ENCODE measurements around the gene COL27A1.

COL27A1 gene

GRCh38 chr9:114334490-114334889, 179.2 kb downstream of the COL27A1 start:
- TF ChIP-seq GATA1 (IDR thresholded peaks at IDR 0.05; ENCODE audit: low read depth, low read length): no peak
- TF ChIP-seq POLR2A (IDR thresholded peaks at IDR 0.05; ENCODE audit: low read length): no peak
- no peak for DNase-seq

- no peak for TF ChIP-seq GATA1 (IDR thresholded peaks at IDR 0.05; ENCODE audit: low read depth, low read length)
- no peak for TF ChIP-seq POLR2A (IDR thresholded peaks at IDR 0.05; ENCODE audit: low read length)
- no peak for DNase-seq
These were observed 180.4 kb downstream of the COL27A1 start for GRCh38 chr9:114335745-114336144.

- no peak for TF ChIP-seq GATA1 (IDR thresholded peaks at IDR 0.05; ENCODE audit: low read depth, low read length)
- TF ChIP-seq POLR2A (IDR thresholded peaks at IDR 0.05; ENCODE audit: low read length): no peak
- DNase-seq: no peak
These were observed 180.8 kb downstream of the COL27A1 start for GRCh38 chr9:114336157-114336556.

- TF ChIP-seq POLR2A (IDR thresholded peaks at IDR 0.05; ENCODE audit: low read length) (no peak), GATA1 (IDR thresholded peaks at IDR 0.05; ENCODE audit: low read depth, low read length) (no peak)
- no peak for DNase-seq
These were observed 181.5 kb downstream of the COL27A1 start for GRCh38 chr9:114336699-114337395.

- TF ChIP-seq POLR2A (IDR thresholded peaks at IDR 0.05; ENCODE audit: low read length) (no peak), GATA1 (IDR thresholded peaks at IDR 0.05; ENCODE audit: low read depth, low read length) (no peak)
- DNase-seq: no peak
These were observed 182.8 kb downstream of the COL27A1 start for GRCh38 chr9:114338187-114338586.

GRCh38 chr9:114339130-114339908, 184.0 kb downstream of the COL27A1 start:
- DNase-seq: peak; percentile 27 to 56
- TF ChIP-seq GATA1 (IDR thresholded peaks at IDR 0.05; ENCODE audit: low read depth, low read length) (no peak), POLR2A (IDR thresholded peaks at IDR 0.05; ENCODE audit: low read length) (no peak)

- DNase-seq: no peak
- TF ChIP-seq POLR2A (IDR thresholded peaks at IDR 0.05; ENCODE audit: low read length): no peak
These were observed 186.0 kb downstream of the COL27A1 start for GRCh38 chr9:114341152-114341830.

GRCh38 chr9:114341991-114342390, 186.7 kb downstream of the COL27A1 start:
- TF ChIP-seq GATA1 (IDR thresholded peaks at IDR 0.05; ENCODE audit: low read depth, low read length) (no peak), POLR2A (IDR thresholded peaks at IDR 0.05; ENCODE audit: low read length) (no peak)

GRCh38 chr9:114342755-114343440, 187.6 kb downstream of the COL27A1 start:
- DNase-seq: no peak
- no peak for TF ChIP-seq GATA1 (IDR thresholded peaks at IDR 0.05; ENCODE audit: low read depth, low read length)
- no peak for TF ChIP-seq POLR2A (IDR thresholded peaks at IDR 0.05; ENCODE audit: low read length)

More at GRCh38 chr9:114341991-114342390, 186.7 kb downstream of the COL27A1 start:
- no peak for DNase-seq

- no peak for DNase-seq
- TF ChIP-seq POLR2A (IDR thresholded peaks at IDR 0.05; ENCODE audit: low read length) (no peak), GATA1 (IDR thresholded peaks at IDR 0.05; ENCODE audit: low read depth, low read length) (no peak)
These were observed 188.3 kb downstream of the COL27A1 start for GRCh38 chr9:114343471-114344187.

GRCh38 chr9:114344188-114344566, 188.8 kb downstream of the COL27A1 start:
- TF ChIP-seq GATA1 (IDR thresholded peaks at IDR 0.05; ENCODE audit: low read depth, low read length) (no peak), POLR2A (IDR thresholded peaks at IDR 0.05; ENCODE audit: low read length) (no peak)
- DNase-seq: no peak

GRCh38 chr9:114344692-114345091, 189.4 kb downstream of the COL27A1 start:
- DNase-seq: no peak
- no peak for TF ChIP-seq GATA1 (IDR thresholded peaks at IDR 0.05; ENCODE audit: low read depth, low read length)
- TF ChIP-seq POLR2A (IDR thresholded peaks at IDR 0.05; ENCODE audit: low read length): no peak

GRCh38 chr9:114345493-114346065, 190.2 kb downstream of the COL27A1 start:
- DNase-seq: no peak
- TF ChIP-seq GATA1 (IDR thresholded peaks at IDR 0.05; ENCODE audit: low read depth, low read length): no peak
- TF ChIP-seq POLR2A (IDR thresholded peaks at IDR 0.05; ENCODE audit: low read length): no peak

All from erythroblast (primary cell).